HG03103 (cell line): ENCODE results near the gene WDR93.

Source experiments
- ATAC-seq: cut with Tn5 transposase; IDR thresholded peaks from one replicate; pipeline ENCODE4 v1.9.1; 2021; ENCODE audit warnings: low read depth; ENCODE audit not compliant: unreplicated experiment

Gene WDR93

GRCh38 chr15:89660556-89660955 lies 30.1 kb upstream of the WDR93 start:
- no peak for ATAC-seq

GRCh38 chr15:89662893-89663626 lies 27.6 kb upstream of the WDR93 start:
- no peak for ATAC-seq

GRCh38 chr15:89664441-89665350 lies 25.9 kb upstream of the WDR93 start:
- ATAC-seq, result no peak

GRCh38 chr15:89665449-89666181 lies 25.0 kb upstream of the WDR93 start:
- no peak for ATAC-seq

DNA sequence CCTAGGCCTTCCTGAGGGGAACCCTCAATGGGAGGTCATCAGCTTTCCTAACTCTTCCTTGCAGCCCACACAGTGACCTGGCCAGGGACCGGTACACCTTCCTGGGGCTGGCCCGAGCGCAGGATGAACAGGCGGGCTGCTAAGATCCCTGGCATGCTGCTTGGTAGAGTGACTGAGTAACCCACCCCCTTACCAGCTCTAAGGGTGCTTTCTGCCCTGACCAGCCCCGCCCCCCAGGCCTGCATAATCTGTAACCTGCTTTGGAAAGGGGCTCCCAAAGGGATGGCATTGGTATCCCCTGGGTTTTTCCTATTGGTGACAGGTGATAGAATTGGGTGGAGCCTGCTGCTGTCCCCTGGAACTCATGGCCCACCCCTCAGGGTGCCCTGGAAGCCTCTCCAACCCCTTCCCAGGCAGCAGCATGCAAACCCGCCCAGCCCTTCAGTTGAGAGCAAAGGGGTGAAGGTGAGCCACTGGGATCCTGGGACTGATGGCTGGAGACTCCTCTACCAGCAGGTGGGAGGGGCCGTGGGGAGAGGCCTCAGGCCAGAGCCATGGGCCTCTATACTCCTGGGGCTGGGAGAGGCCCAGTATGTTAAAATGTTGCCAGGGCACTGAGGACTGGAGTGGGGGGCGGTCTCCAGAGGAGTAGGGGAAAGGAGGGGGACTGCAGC lies 24.3 kb upstream of the WDR93 start:
- ATAC-seq, result no peak

DNA sequence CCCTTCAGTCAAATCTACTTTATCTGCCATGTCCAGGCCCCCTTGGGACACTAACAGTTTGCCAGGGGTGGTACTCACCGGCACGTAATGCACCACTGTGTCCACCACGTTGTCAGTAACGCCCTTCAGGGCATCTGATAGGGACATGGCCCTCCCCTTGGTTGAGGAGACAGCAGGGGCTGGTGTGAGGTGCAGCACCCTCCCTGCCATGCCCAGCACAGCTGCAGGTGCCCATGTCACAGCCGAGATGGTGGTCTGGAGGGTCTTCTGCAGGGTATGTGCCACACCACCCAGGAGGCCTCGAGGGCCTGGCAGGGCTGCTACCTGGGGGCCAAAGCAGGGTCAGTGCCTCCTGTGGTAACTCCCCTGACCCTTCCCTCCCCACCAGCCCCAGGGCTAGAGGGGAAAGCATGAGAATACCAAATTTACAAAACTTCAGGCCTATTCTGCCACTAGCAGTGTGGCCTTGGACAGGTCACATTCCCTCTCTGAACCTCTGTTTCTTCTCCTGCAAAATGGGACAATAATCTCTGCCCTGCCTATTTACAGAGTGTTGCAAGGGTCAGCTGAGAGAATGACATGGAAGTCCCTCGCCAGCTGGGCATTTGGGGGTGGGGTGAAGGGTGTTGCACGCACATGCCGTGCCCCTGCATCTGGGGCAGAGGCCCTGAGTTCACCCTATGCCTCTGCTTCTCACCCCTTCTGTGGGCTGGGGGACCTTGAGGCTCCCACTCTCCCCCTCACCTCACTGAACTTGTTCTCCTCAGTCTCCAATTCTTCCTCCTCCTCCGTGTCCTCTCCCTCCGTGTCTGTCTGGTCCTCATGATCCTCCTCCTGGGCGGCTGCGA lies 23.5 kb upstream of the WDR93 start:
- ATAC-seq, result no peak

GRCh38 chr15:89667706-89667960 lies 23.0 kb upstream of the WDR93 start:
- ATAC-seq, result no peak

DNA sequence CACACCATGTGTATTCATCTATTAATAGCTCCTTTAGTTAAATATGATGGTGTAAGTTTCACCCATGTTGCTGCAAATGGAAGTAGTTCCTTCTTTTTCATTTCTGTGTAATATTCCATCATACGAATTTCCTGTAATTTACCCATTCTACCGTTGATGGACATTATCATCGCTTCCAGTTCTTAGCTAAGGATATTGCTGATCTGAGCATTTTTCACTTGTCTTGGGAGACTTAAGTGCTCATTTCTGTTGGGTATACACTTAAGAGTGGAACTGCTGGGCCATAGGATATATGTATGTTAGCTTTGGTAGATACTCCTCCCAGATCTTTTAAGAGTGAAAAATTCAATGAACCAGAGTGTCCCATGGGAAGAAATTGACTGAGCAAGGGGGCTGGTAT lies 22.4 kb upstream of the WDR93 start:
- ATAC-seq, result no peak

DNA sequence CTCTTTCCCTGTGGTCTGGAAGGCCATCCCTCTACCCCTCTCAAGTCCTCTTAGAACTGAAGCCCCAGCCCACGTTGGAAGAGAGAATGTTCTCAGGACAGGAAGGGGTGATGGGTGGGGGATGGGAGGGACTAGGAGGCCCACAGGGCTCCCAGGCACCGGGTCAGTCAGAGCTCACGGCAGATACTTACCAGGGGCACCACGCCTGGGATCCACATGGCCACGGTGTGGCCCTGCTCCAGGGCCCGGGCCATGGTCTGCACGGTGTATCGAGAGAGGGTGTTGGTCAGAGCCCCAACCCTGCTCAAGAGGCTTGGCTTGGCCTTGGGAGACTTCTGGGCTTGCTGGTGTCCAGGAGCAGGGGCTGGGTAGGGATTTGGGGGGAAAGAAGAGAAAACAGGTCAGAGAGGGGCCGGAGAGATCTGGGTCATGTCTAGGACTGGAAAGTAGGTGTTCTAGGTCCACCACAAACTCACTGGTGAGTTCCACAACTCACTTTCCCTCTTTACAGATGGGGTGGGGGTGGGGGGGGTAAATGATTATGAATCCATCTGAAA lies 21.2 kb upstream of the WDR93 start:
- no peak for ATAC-seq

GRCh38 chr15:89669941-89670340 lies 20.7 kb upstream of the WDR93 start:
- no peak for ATAC-seq

DNA sequence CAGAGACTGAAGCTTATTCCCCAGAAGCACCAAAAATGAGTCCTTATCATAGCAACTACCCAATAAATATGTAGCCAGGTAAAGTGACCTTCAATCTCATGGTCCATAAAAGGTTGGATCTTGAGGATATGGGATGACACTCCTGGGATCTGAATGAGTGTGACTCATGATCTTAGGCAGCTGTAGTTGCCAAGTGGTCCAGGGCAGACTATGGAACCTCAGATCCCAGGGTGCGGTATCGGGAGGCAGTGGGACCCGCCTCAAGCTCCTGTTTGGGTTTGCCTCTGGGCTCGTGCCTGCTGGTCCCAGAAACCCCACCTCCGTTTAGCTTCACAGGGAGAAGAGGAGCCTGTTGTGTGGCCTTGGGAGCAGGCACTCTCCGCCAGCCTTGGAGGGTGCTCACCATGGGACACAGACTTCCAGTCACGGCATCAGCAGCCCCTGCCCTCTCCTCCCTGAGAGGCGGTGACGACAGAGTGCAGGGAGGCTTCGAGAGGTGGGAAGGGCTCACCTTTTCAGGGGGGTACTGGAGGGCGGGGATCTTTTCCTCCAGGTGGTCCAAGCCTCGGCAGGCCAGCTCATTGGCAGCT lies 19.5 kb upstream of the WDR93 start:
- no peak for ATAC-seq

- no peak for ATAC-seq
Measured at GRCh38 chr15:89671687-89672086, 18.9 kb upstream of the WDR93 start.

DNA sequence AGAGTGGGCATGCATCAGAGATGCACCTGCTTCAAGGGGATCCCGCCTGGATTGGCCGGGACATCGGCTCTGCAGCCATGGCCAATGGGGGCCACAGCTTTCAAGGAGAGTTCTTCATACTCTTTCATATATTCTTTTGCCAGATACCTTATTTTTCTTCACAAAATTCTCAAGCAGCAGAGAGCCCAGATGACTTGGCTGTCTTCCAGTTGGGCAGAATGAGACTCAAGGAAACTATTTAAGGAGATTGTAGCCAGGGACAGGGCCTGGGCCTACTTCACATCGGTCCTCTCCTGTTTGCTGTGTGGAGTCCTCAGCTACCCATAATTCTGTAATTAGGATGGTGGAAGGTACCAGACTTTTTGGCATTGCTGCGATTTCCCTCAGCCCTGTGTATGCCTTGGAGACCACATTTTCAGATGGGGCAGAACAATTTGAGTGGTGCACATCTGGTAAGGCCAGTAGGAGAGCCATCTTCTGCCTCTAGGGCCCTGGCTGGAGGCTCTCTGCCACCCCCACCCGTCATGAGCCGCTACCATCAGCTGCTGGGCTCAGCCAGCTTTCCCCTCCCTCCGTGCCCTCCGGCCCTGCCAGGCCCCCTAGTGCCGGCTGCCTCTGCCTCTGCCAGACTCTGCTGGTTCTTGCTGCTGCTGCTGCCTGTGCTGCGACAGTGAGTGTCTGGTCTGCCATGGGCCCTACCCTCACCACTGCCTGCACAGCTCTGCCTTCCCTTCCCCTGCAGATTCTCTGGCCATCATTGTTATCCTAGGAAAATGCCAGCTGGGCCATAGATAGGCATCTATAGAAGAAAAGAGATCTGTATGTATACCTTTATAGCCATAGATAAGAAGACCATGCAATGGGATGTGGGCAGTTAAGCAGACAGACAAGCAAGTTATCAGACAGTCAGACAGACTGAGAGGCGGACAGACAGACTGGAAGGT lies 18.1 kb upstream of the WDR93 start:
- ATAC-seq, result no peak

GRCh38 chr15:89673165-89673512 lies 17.5 kb upstream of the WDR93 start:
- ATAC-seq, result no peak

GRCh38 chr15:89674526-89674925 lies 16.1 kb upstream of the WDR93 start:
- no peak for ATAC-seq

GRCh38 chr15:89675606-89676005 lies 15.0 kb upstream of the WDR93 start:
- ATAC-seq, result no peak

DNA sequence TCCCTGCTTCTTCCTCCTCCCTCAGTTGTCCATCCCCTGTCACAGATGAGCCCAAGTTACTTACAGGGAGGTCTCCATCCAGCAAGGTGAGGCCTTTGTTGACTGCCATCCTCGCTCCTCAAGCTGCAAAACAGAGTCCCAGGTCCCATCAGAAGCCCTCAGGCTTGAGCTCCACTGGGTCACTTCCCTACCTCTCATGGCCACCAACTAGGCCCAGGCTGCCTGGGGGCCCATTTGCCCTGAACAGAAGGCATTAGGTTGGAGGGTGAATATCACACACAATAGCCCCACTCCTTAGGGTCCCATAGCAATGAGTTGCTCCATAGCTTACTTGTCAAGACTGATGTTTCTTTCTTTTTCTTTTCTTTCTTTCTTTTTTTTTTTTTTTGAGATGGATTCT lies 13.2 kb upstream of the WDR93 start:
- ATAC-seq, result no peak

- ATAC-seq, result no peak
Measured at GRCh38 chr15:89679212-89679611, 11.4 kb upstream of the WDR93 start, which contains the start of gene PLIN1. TSS of gene PLIN1 (minus strand) at chr15:89679367. CDS start at chr15:89677489, 1,878 bp downstream.
